HEK293T (cell line): ENCODE data around the gene PLCB2.

Experiments used
- ARNT ChIP-seq: fragments of 450-650 bp; IDR thresholded peaks from 2 replicates; pipeline ENCODE4 v1.6.1; 2017; ENCODE audit warnings: mild to moderate bottlenecking
- BHLHE40 ChIP-seq: fragments of 450-650 bp; IDR thresholded peaks from 2 replicates; pipeline ENCODE4 v1.6.1; 2016; ENCODE audit warnings: mild to moderate bottlenecking, moderate library complexity, borderline replicate concordance
- ELF4 ChIP-seq: fragments of 450-650 bp; IDR thresholded peaks from 2 replicates; pipeline ENCODE4 v1.6.1; 2017; ENCODE audit warnings: antibody characterized with exemption
- FOXA1 ChIP-seq: fragments of 450-650 bp; IDR thresholded peaks from 2 replicates; pipeline ENCODE4 v1.6.1; 2016; ENCODE audit warnings: mild to moderate bottlenecking
- FOXK2 ChIP-seq: fragments of 450-650 bp; IDR thresholded peaks from 2 replicates; pipeline ENCODE4 v1.6.1; 2016; ENCODE audit warnings: mild to moderate bottlenecking
- FOXM1 ChIP-seq: fragments of 450-650 bp; IDR thresholded peaks from 2 replicates; pipeline ENCODE4 v1.6.1; 2017; ENCODE audit warnings: mild to moderate bottlenecking, borderline replicate concordance
- HDGF ChIP-seq: fragments of 450-650 bp; IDR thresholded peaks from 2 replicates; pipeline ENCODE4 v1.6.1; 2017; ENCODE audit warnings: antibody characterized with exemption, borderline replicate concordance
- L3MBTL2 ChIP-seq: fragments of 450-650 bp; conservative IDR thresholded peaks from 2 replicates; pipeline ENCODE4 v1.6.1; 2016; ENCODE audit warnings: mild to moderate bottlenecking
- SP1 ChIP-seq: fragments of 450-650 bp; IDR thresholded peaks from 2 replicates; pipeline ENCODE4 v1.6.1; 2017
- SUZ12 ChIP-seq: fragments of 450-650 bp; IDR thresholded peaks from 2 replicates; pipeline ENCODE4 v1.6.1; 2016; ENCODE audit warnings: mild to moderate bottlenecking
- TARDBP ChIP-seq: fragments of 450-650 bp; IDR thresholded peaks from 2 replicates; pipeline ENCODE4 v1.6.1; 2016
- ZNF384 ChIP-seq: fragments of 450-650 bp; IDR thresholded peaks from 2 replicates; pipeline ENCODE4 v1.6.1; 2016
- TF ChIP-seq, protein P1 (sequence below): fragments of 450-650 bp; IDR thresholded peaks from 2 replicates; pipeline ENCODE4 v1.6.1; 2016

- TF ChIP-seq SP1 (no peak), ELF4 (no peak), FOXA1 (no peak), ARNT (no peak), HDGF (no peak), BHLHE40 (no peak), L3MBTL2 (no peak), SUZ12 (no peak), ZNF384 (no peak), TARDBP (no peak), FOXM1 (no peak), FOXK2 (no peak)
- TF ChIP-seq, protein P1, sequence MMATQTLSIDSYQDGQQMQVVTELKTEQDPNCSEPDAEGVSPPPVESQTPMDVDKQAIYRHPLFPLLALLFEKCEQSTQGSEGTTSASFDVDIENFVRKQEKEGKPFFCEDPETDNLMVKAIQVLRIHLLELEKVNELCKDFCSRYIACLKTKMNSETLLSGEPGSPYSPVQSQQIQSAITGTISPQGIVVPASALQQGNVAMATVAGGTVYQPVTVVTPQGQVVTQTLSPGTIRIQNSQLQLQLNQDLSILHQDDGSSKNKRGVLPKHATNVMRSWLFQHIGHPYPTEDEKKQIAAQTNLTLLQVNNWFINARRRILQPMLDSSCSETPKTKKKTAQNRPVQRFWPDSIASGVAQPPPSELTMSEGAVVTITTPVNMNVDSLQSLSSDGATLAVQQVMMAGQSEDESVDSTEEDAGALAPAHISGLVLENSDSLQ, result no peak
Measured at GRCh38 chr15:40243126-40243810, 64.5 kb downstream of the PLCB2 start.
